Caco-2 (cell line): Measurements from ENCODE around the gene TTC33. TPM values are rescaled to one million over a fixed set of nuclear protein-coding genes. Genes with fewer than 3 reads are reported as not detected.

Source experiments
- BruUV-seq: library from RNA; stranded (reverse); fragments of 400-500 nt; replicated peaks from 2 replicates; lab custom pipeline; 2021; lab: Mats Ljungman, UMichigan
- CTCF ChIA-PET: fragments of 300-600 bp; sonication (Branson Sonifier 250); formaldehyde crosslinking; loops from one replicate; lab custom pipeline; 2022; ENCODE audit warnings: antibody characterized with exemption; lab: Charles Lee
- POLR2A ChIA-PET: fragments of 300-600 bp; sonication (Branson Sonifier 250); formaldehyde crosslinking; loops from one replicate; lab custom pipeline; 2022; ENCODE audit warnings: antibody characterized with exemption; lab: Charles Lee
- DNase-seq, 2 experiments: peaks; one replicate each; pipeline versions ENCODE4 v3.0.0 to v3.0.0-alpha.2; 2020 to 2022
- H3K27me3 ChIP-seq: replicated peaks from 2 replicates; pipeline ENCODE4 v1.6.0; 2011; ENCODE audit warnings: low read length; ENCODE audit not compliant: control insufficient read depth, insufficient read depth
- H3K36me3 ChIP-seq: 2 replicates; pipeline ENCODE4 v1.5.1; 2011; ENCODE audit warnings: low read length; ENCODE audit not compliant: control insufficient read depth, insufficient read depth
- H3K4me1 ChIP-seq: fragments of 250-450 bp; sonication (Bioruptor Pico); 2 replicates; pipeline ENCODE4 v1.5.1; 2020; ENCODE audit warnings: mild to moderate bottlenecking
- H3K4me3 ChIP-seq: 2 replicates; pipeline ENCODE4 v1.5.1; 2011; ENCODE audit warnings: low read depth, mild to moderate bottlenecking, control low read depth, low read length
- H3K9me3 ChIP-seq: fragments of 250-450 bp; sonication (Bioruptor Pico); 2 replicates; pipeline ENCODE4 v1.5.1; 2020; ENCODE audit warnings: mild to moderate bottlenecking, moderate library complexity
- H3K27ac Mint-ChIP-seq: one replicate; pipeline ENCODE4 v1.8.0; 2022; ENCODE audit warnings: mixed read lengths; ENCODE audit not compliant: unreplicated experiment
- H3K27me3 Mint-ChIP-seq: one replicate; pipeline ENCODE4 v1.8.0; 2022; ENCODE audit warnings: mixed read lengths; ENCODE audit not compliant: insufficient read depth, unreplicated experiment
- H3K36me3 Mint-ChIP-seq: one replicate; pipeline ENCODE4 v1.8.0; 2022; ENCODE audit warnings: mild to moderate bottlenecking, mixed read lengths; ENCODE audit not compliant: insufficient read depth, unreplicated experiment
- H3K4me1 Mint-ChIP-seq: one replicate; pipeline ENCODE4 v1.8.0; 2022; ENCODE audit warnings: low read depth, mixed read lengths; ENCODE audit not compliant: unreplicated experiment
- H3K4me3 Mint-ChIP-seq: one replicate; pipeline ENCODE4 v1.8.0; 2022; ENCODE audit warnings: mild to moderate bottlenecking, moderate library complexity, mixed read lengths; ENCODE audit not compliant: unreplicated experiment
- H3K9me3 Mint-ChIP-seq: one replicate; pipeline ENCODE4 v1.8.0; 2022; ENCODE audit warnings: mixed read lengths; ENCODE audit not compliant: unreplicated experiment
- intact Hi-C: fragments of 100-400 bp; cut with micrococcal nuclease; formaldehyde crosslinking; loops from one replicate; pipeline ENCODE4 v1.10.0; 2022; ENCODE audit not compliant: unreplicated experiment
- total RNA-seq: library from RNA; stranded (reverse); gene quantifications from 2 replicates; pipeline ENCODE4 v1.2.3, GENCODE V29; 2022
- TF ChIP-seq, protein P1 (sequence below), 2 experiments: fragments of 200-600 bp in 1 of 2; IDR thresholded peaks; 1 replicate in 1 of 2; 2 replicates in 1 of 2; pipeline versions ENCODE4 v1.5.1 to v1.8.0; 2011 to 2022; ENCODE audit warnings: antibody characterized with exemption in 1 of 2, control low read depth in 1 of 2, inconsistent platforms in 1 of 2, low read depth in 1 of 2, low read length in 1 of 2, mild to moderate bottlenecking in 1 of 2, moderate library complexity in 1 of 2; ENCODE audit not compliant: insufficient read depth in 1 of 2, severe bottlenecking in 1 of 2, unreplicated experiment in 1 of 2

Gene TTC33
- total RNA-seq, 1 experiment from 2014 or later, result 8.6 TPM

DNA sequence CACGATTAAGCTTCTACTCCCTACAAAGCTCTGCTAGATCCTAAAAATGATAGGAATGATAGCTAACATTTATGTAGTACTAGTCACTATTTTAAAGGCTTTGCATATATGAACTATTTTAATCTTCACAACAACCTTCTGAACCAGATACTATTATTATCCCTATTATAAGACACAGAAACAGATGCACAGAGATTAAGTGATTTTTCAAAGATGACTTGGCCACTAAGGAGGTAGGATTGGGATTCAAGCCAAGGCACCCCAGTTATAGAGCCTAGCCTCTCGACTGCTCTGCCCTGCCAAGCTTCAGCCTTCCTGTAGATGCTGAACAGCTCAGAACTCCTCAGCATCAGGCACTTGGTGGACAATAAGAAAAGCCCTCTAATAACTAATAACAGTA lies 277.0 kb downstream of the TTC33 start:
- Mint-ChIP-seq H3K27ac (no peak overlapping the region), H3K27me3 (peaks cover 4% of the 10 kb centered on the region), H3K4me3 (no peak overlapping the region), H3K36me3 (no peaks in the 10 kb centered on the region), H3K9me3 (peaks cover under 1% of the 10 kb centered on the region), H3K4me1 (no peaks in the 10 kb centered on the region)
- H3K36me3 ChIP-seq, result no peaks in the 10 kb centered on the region
- no peaks in the 10 kb centered on the region for H3K4me1 ChIP-seq
- TF ChIP-seq, protein P1, sequence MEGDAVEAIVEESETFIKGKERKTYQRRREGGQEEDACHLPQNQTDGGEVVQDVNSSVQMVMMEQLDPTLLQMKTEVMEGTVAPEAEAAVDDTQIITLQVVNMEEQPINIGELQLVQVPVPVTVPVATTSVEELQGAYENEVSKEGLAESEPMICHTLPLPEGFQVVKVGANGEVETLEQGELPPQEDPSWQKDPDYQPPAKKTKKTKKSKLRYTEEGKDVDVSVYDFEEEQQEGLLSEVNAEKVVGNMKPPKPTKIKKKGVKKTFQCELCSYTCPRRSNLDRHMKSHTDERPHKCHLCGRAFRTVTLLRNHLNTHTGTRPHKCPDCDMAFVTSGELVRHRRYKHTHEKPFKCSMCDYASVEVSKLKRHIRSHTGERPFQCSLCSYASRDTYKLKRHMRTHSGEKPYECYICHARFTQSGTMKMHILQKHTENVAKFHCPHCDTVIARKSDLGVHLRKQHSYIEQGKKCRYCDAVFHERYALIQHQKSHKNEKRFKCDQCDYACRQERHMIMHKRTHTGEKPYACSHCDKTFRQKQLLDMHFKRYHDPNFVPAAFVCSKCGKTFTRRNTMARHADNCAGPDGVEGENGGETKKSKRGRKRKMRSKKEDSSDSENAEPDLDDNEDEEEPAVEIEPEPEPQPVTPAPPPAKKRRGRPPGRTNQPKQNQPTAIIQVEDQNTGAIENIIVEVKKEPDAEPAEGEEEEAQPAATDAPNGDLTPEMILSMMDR (IDR thresholded peaks at IDR 0.05; ENCODE audit: insufficient read depth in 1 of 2, low read depth in 1 of 2, low read length in 1 of 2, severe bottlenecking in 1 of 2, unreplicated experiment in 1 of 2), result no peak
- no peaks in the 10 kb centered on the region for H3K27me3 ChIP-seq
- ChIA-PET POLR2A (no interaction called here), CTCF (no interaction called here)
- no peaks in the 10 kb centered on the region for H3K9me3 ChIP-seq
- H3K4me3 ChIP-seq, result no peak overlapping the region
- no peak for DNase-seq
- BruUV-seq, result no TSS peak
- intact Hi-C loops, result no loop called here

DNA sequence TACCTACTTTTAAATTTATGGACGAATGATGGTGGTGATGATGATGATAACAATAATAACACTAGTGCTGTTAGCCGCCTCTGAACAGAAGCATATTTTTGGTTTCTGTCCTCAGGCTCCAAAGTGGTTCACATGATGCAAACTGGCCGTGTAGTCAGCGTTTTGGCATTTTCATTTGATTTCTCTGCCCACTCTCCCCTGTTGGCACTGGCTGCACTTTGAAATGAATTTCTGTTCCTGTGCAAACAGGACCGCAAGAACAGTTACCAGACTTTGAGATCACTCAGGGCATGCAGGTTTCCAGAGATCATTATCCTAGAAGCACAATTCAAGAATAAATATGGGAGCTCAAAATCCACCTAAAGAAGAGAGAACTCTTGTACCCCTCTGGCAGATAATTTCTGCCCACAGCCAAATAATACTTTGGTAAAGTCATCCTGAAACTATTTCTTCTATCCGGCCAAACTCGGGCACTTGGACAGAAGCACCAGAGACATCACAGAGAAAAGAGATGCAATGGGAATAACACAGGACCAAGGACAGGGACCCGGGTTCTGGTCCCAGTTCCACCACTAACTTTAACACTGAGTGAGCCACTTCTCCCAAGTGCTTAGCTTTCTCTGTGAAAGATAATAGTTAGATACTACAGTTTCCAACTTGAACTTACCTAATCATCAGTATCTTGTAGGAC lies 277.8 kb downstream of the TTC33 start:
- intact Hi-C loops, result no loop called here
- POLR2A ChIA-PET, result no interaction called here

GRCh38 chr5:40475561-40475960 lies 280.2 kb downstream of the TTC33 start:
- BruUV-seq, result no TSS peak
- Mint-ChIP-seq H3K36me3 (no peaks in the 10 kb centered on the region), H3K4me3 (no peak overlapping the region), H3K9me3 (peaks cover 9% of the 10 kb centered on the region), H3K27me3 (peaks cover 22% of the 10 kb centered on the region), H3K27ac (no peak overlapping the region), H3K4me1 (no peaks in the 10 kb centered on the region)
- CTCF ChIA-PET, result no interaction called here
- H3K9me3 ChIP-seq, result no peaks in the 10 kb centered on the region
- no peaks in the 10 kb centered on the region for H3K4me1 ChIP-seq
- intact Hi-C loops, result no loop called here
- POLR2A ChIA-PET, result no interaction called here
- no peaks in the 10 kb centered on the region for H3K36me3 ChIP-seq
- H3K4me3 ChIP-seq, result no peak overlapping the region
- DNase-seq, result no peak
- TF ChIP-seq, protein P1 (IDR thresholded peaks at IDR 0.05; ENCODE audit: insufficient read depth in 1 of 2, low read depth in 1 of 2, low read length in 1 of 2, severe bottlenecking in 1 of 2, unreplicated experiment in 1 of 2), result no peak
- H3K27me3 ChIP-seq, result no peaks in the 10 kb centered on the region

More for the DNA sequence above, 277.8 kb downstream of the TTC33 start:
- H3K4me3 ChIP-seq, result no peak overlapping the region
- H3K4me3 Mint-ChIP-seq, result no peak overlapping the region
- H3K9me3 Mint-ChIP-seq, result peaks cover 8% of the 10 kb centered on the region
- H3K27me3 Mint-ChIP-seq, result peaks cover 8% of the 10 kb centered on the region
- BruUV-seq, result no TSS peak
- no peak overlapping the region for H3K27ac Mint-ChIP-seq
- no peaks in the 10 kb centered on the region for H3K36me3 ChIP-seq
- no peaks in the 10 kb centered on the region for H3K4me1 ChIP-seq
- H3K27me3 ChIP-seq, result no peaks in the 10 kb centered on the region
- DNase-seq, result no peak
- H3K36me3 Mint-ChIP-seq, result no peaks in the 10 kb centered on the region
- H3K9me3 ChIP-seq, result no peaks in the 10 kb centered on the region
- CTCF ChIA-PET, result no interaction called here
- TF ChIP-seq, protein P1 (IDR thresholded peaks at IDR 0.05; ENCODE audit: insufficient read depth in 1 of 2, low read depth in 1 of 2, low read length in 1 of 2, severe bottlenecking in 1 of 2, unreplicated experiment in 1 of 2), result no peak
- H3K4me1 Mint-ChIP-seq, result no peaks in the 10 kb centered on the region
